Ishikawa (cell line): ENCODE results near the gene TMEM11.

ENCODE experiments used
- CEBPB ChIP-seq: IDR thresholded peaks from 2 replicates; pipeline ENCODE4 v1.6.1; 2012
- CREB1 ChIP-seq: IDR thresholded peaks from 2 replicates; pipeline ENCODE4 v1.6.1; 2012; ENCODE audit warnings: low read depth
- EGR1 ChIP-seq: IDR thresholded peaks from 2 replicates; pipeline ENCODE4 v1.6.1; 2012
- EP300 ChIP-seq: IDR thresholded peaks from 2 replicates; pipeline ENCODE4 v1.6.1; 2012; ENCODE audit warnings: borderline replicate concordance
- FOXM1 ChIP-seq: IDR thresholded peaks from 2 replicates; pipeline ENCODE4 v1.6.1; 2012; ENCODE audit warnings: low read depth, borderline replicate concordance
- NFIC ChIP-seq: IDR thresholded peaks from 2 replicates; pipeline ENCODE4 v1.6.1; 2012
- RAD21 ChIP-seq: IDR thresholded peaks from 2 replicates; pipeline ENCODE4 v1.6.1; 2012; ENCODE audit warnings: low read depth
- TAF1 ChIP-seq: IDR thresholded peaks from 2 replicates; pipeline ENCODE4 v1.6.1; 2012; ENCODE audit warnings: low read depth, mild to moderate bottlenecking
- TCF12 ChIP-seq: IDR thresholded peaks from 2 replicates; pipeline ENCODE4 v1.6.1; 2012; ENCODE audit warnings: low read depth
- TEAD4 ChIP-seq: IDR thresholded peaks from 2 replicates; pipeline ENCODE4 v1.6.1; 2012
- YY1 ChIP-seq: IDR thresholded peaks from 2 replicates; pipeline ENCODE4 v1.6.1; 2012; ENCODE audit warnings: low read depth
- ZBTB7A ChIP-seq: IDR thresholded peaks from 2 replicates; pipeline ENCODE4 v1.6.1; 2012; ENCODE audit warnings: low read depth
- TF ChIP-seq, protein P1 (sequence below): IDR thresholded peaks from 2 replicates; pipeline ENCODE4 v1.6.1; 2012
- TF ChIP-seq, protein P2 (sequence below): IDR thresholded peaks from 2 replicates; pipeline ENCODE4 v1.6.1; 2012; ENCODE audit warnings: low read depth, mild to moderate bottlenecking
- TF ChIP-seq, protein P3 (sequence below): IDR thresholded peaks from 2 replicates; pipeline ENCODE4 v1.6.1; 2012

The TMEM11 gene

DNA sequence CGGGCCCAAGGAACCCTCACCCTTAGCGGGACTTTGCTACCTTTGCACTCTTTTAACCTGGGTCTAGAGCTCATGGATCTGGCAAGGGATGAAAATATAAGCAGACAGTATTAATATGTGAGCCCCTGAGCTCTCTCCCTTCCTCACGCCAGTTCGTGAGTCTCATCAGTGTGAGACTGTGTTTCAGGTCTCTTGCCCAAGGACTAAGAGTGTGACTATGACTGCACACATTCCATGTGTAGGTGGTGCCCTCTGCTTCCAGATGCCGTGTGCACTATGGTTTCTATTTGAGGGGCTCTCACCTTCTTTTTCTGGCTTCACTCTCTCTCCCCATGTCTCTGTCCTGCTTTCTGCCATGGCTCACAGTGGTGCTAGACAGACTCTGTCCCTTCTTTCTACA lies 46.7 kb downstream of the TMEM11 start:
- TF ChIP-seq, protein P1, sequence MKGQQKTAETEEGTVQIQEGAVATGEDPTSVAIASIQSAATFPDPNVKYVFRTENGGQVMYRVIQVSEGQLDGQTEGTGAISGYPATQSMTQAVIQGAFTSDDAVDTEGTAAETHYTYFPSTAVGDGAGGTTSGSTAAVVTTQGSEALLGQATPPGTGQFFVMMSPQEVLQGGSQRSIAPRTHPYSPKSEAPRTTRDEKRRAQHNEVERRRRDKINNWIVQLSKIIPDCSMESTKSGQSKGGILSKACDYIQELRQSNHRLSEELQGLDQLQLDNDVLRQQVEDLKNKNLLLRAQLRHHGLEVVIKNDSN: no peak
- TF ChIP-seq, protein P2, sequence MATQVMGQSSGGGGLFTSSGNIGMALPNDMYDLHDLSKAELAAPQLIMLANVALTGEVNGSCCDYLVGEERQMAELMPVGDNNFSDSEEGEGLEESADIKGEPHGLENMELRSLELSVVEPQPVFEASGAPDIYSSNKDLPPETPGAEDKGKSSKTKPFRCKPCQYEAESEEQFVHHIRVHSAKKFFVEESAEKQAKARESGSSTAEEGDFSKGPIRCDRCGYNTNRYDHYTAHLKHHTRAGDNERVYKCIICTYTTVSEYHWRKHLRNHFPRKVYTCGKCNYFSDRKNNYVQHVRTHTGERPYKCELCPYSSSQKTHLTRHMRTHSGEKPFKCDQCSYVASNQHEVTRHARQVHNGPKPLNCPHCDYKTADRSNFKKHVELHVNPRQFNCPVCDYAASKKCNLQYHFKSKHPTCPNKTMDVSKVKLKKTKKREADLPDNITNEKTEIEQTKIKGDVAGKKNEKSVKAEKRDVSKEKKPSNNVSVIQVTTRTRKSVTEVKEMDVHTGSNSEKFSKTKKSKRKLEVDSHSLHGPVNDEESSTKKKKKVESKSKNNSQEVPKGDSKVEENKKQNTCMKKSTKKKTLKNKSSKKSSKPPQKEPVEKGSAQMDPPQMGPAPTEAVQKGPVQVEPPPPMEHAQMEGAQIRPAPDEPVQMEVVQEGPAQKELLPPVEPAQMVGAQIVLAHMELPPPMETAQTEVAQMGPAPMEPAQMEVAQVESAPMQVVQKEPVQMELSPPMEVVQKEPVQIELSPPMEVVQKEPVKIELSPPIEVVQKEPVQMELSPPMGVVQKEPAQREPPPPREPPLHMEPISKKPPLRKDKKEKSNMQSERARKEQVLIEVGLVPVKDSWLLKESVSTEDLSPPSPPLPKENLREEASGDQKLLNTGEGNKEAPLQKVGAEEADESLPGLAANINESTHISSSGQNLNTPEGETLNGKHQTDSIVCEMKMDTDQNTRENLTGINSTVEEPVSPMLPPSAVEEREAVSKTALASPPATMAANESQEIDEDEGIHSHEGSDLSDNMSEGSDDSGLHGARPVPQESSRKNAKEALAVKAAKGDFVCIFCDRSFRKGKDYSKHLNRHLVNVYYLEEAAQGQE: no peak
- TF ChIP-seq CREB1: no peak
- TF ChIP-seq NFIC: no peak
- TF ChIP-seq TAF1: no peak
- TF ChIP-seq EGR1: no peak
- TF ChIP-seq YY1: no peak
- TF ChIP-seq ZBTB7A: no peak
- TF ChIP-seq, protein P3, sequence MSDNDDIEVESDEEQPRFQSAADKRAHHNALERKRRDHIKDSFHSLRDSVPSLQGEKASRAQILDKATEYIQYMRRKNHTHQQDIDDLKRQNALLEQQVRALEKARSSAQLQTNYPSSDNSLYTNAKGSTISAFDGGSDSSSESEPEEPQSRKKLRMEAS: no peak
- TF ChIP-seq RAD21: no peak
- no peak for TF ChIP-seq EP300
- no peak for TF ChIP-seq TCF12
- no peak for TF ChIP-seq TEAD4
- TF ChIP-seq CEBPB: no peak
- no peak for TF ChIP-seq FOXM1

DNA sequence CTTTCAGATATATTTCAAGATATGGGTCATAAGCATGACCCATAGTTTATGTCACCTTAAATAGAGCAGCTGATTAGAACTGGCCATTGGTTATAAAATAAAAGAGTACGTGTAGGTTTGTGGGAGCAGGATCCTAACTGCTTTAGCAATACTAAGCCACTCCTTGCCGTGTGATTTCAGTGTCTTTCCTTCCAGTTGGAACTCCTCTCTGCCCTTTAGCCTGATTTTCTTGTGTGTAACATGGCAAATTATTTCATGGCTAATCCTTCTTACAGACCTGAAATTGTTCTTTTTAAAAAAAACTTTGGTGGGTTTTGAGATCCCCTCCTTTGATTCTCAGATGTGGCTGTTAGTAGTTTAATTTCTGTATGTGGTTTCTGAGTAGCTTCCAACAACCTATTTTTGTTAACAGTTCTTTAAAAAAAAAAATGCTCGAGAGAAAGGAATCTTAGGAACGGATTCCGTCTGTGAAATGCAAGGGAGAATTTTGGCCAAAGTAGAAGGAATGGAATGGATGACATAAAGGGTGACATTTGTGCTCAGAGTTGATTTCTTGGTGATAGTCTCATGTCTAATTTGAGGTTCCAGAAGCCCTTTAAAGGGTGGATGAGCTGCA lies 47.3 kb downstream of the TMEM11 start:
- TF ChIP-seq ZBTB7A: no peak
- no peak for TF ChIP-seq TAF1
- TF ChIP-seq EGR1: no peak
- TF ChIP-seq YY1: no peak
- TF ChIP-seq, protein P1: no peak
- no peak for TF ChIP-seq RAD21
- no peak for TF ChIP-seq TCF12
- no peak for TF ChIP-seq CREB1
- TF ChIP-seq FOXM1: no peak

DNA sequence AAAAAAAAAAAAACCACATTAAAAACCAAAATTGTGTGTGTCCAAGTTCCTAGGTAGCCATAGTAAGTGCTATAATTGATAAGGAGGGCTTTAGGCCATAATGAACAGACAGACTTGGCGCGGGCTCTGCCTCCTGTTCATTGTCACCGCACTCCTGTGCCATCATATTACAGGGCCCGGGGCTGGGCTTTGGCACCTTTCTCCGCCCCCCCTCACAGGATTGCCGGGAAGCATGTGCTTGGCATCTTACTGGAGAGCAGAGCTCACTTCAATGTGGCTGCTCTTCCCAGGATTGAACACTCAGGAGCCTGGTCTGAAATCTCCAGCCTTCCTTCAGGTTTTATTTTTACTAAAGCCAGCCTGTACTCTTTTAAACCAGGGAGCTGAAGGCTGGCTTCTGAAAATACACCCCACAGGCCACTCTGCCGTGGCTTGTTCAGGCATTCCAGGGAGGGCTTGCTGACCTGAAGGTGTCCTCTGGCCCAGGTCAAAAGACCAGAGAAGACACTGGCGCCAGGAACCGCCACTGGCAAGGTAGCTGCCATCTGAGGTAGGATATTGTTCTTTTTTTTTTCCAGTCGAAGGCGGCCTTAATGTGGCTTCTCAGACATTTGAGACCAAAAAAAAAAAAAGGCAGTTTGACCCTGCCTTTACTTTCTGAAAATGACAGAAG lies 47.9 kb downstream of the TMEM11 start:
- TF ChIP-seq CREB1 (no peak), FOXM1 (no peak), TEAD4 (no peak), TAF1 (no peak), ZBTB7A (no peak), TCF12 (no peak), EGR1 (no peak), RAD21 (no peak), NFIC (no peak), EP300 (no peak), CEBPB (no peak), YY1 (no peak)
- TF ChIP-seq, protein P2: no peak
- TF ChIP-seq, protein P1: no peak
- TF ChIP-seq, protein P3: no peak

DNA sequence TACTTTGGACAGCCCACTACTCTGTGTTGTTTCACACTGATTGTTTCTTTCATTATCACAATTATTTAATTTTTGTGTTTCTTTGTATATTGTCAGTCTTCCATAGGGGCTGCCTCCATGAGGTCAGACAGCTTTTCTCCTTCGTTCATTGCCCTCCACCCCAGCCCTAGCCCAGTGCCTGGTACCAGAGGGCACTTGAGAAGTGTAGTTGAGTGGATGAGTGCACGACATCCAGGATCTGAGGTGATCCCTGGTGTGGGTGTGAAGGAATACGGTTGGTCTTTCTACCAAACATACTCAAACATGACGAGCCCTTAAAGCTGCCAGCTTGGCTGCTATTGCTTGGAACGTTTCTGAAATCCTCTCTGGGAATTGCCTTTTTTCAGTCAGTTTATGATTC lies 49.3 kb downstream of the TMEM11 start:
- TF ChIP-seq, protein P2: no peak
- no peak for TF ChIP-seq EP300
- no peak for TF ChIP-seq FOXM1
- TF ChIP-seq ZBTB7A: no peak
- no peak for TF ChIP-seq TAF1
- no peak for TF ChIP-seq CREB1
- TF ChIP-seq TEAD4: no peak
- TF ChIP-seq NFIC: no peak
- TF ChIP-seq TCF12: no peak
- no peak for TF ChIP-seq CEBPB
- no peak for TF ChIP-seq RAD21
- TF ChIP-seq, protein P3: no peak
- TF ChIP-seq, protein P1: no peak
- no peak for TF ChIP-seq YY1
- TF ChIP-seq EGR1: no peak
